Smooth muscle cell (in vitro differentiated cells): ENCODE data around the gene PET100. TPM values are rescaled to one million over a fixed set of nuclear protein-coding genes. Genes with fewer than 3 reads are reported as not detected.

Source experiments
- DNase-seq: peaks from one replicate; lab custom pipeline; 2025; ENCODE audit not compliant: unreplicated experiment; lab: John Stamatoyannopoulos, UW
- H2AFZ ChIP-seq: fragments of 200-600 bp; sonication (generic); 2 replicates; pipeline ENCODE4 v1.6.0; 2016; ENCODE audit warnings: antibody characterized with exemption, low read depth, mild to moderate bottlenecking
- H3F3A ChIP-seq: fragments of 200-600 bp; sonication (generic); 2 replicates; pipeline ENCODE4 v1.6.0; 2017; ENCODE audit warnings: antibody characterized with exemption, low read depth
- H3K27ac ChIP-seq: fragments of 200-600 bp; sonication (generic); 2 replicates; pipeline ENCODE4 v1.5.1; 2016; ENCODE audit warnings: low read depth, mild to moderate bottlenecking
- H3K27me3 ChIP-seq: fragments of 200-600 bp; sonication (generic); 2 replicates; pipeline ENCODE4 v1.6.1; 2016; ENCODE audit warnings: low read depth, mild to moderate bottlenecking
- H3K36me3 ChIP-seq: fragments of 200-600 bp; sonication (generic); 2 replicates; pipeline ENCODE4 v1.5.1; 2016; ENCODE audit warnings: low read depth
- H3K4me1 ChIP-seq: fragments of 200-600 bp; sonication (generic); 2 replicates; pipeline ENCODE4 v1.5.1; 2016; ENCODE audit warnings: low read depth
- H3K4me2 ChIP-seq: fragments of 200-600 bp; sonication (generic); 2 replicates; pipeline ENCODE4 v1.6.0; 2016; ENCODE audit warnings: mild to moderate bottlenecking
- H3K4me3 ChIP-seq: fragments of 200-600 bp; sonication (generic); 2 replicates; pipeline ENCODE4 v1.5.1; 2016; ENCODE audit warnings: mild to moderate bottlenecking
- H3K79me2 ChIP-seq: fragments of 200-600 bp; sonication (generic); 2 replicates; pipeline ENCODE4 v1.6.0; 2016; ENCODE audit warnings: low read depth, mild to moderate bottlenecking
- H3K9ac ChIP-seq: fragments of 200-600 bp; sonication (generic); 2 replicates; pipeline ENCODE4 v1.6.0; 2016; ENCODE audit warnings: low read depth
- H3K9me3 ChIP-seq: fragments of 200-600 bp; sonication (generic); replicated peaks from 2 replicates; pipeline ENCODE4 v1.5.1; 2016; ENCODE audit warnings: low read depth
- H4K20me1 ChIP-seq: fragments of 200-600 bp; sonication (generic); 2 replicates; pipeline ENCODE4 v1.6.0; 2016; ENCODE audit warnings: low read depth
- CTCF ChIP-seq: fragments of 200-600 bp; sonication (generic); IDR thresholded peaks from 2 replicates; pipeline ENCODE4 v1.5.1; 2017; ENCODE audit warnings: borderline replicate concordance, mild to moderate bottlenecking, antibody characterized with exemption; ENCODE audit not compliant: insufficient read depth, poor library complexity, severe bottlenecking
- WGBS: methylation state at CpG from one replicate; pipeline ENCODE4 v1.1.7; 2016; ENCODE audit warnings: low lambda C conversion rate; 5-methylcytosine and 5-hydroxymethylcytosine counted together
- polyA plus RNA-seq: library from polyadenylated mRNA; unstranded; fragments of >200 nt; fragmentation: Nextera tagmentation; extraction: Ambion mirVana; gene quantifications from 2 replicates; pipeline ENCODE4 v1.2.1, GENCODE V29; 2016
- total RNA-seq: library from RNA; depleted of rRNA; stranded (reverse); fragments of >200 nt; gene quantifications from 2 replicates; pipeline ENCODE4 v1.2.3, GENCODE V29; 2014

Gene PET100
- total and polyA plus RNA-seq, 2 experiments from 2014 or later = 22.1 to 354 TPM

DNA sequence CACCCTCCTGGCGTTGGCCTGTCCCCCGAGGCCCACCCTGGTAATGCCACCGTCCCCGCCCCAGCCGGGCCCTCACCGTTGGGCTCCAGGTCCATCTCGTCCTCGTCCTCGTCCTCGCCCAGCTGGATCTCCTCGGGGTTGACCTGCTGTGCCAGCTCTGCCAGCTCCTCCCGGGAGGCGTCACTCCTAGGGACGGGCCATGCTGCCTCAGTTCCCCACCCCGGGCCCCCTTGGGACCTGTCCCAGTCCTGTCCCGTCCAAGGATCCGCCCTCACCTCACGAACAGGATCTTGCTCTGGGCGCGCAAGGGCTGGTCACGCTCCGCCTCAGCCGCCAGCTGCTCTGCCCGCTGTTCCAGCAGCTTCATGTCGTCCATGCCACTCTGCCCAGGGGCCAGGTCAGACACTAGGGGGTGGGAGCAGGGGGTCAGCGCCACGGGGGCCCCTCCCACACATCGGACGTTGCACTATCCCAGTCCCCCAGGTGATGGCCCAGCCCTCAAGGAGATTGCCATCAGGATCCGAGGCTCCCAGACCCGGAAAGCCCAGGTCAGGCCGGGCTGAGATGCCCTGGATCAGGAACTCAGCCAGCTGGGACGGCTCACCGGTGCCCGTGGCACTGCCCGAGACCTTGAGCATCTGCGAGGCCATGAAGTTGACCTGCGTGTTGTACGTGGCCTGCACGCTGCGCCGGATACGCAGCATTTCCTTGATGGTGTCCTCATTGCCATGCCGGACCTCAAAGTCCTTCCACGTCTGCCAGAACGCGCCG lies 9.7 kb upstream of the PET100 start:
- H3K9ac ChIP-seq = no peak overlapping the region
- no peak for DNase-seq
- H3K4me2 ChIP-seq = no peak overlapping the region
- H3F3A ChIP-seq = no peaks in the 10 kb centered on the region
- WGBS = 99% methylated on average over 35 of the region's 48 CpGs
- no peak overlapping the region for H2AFZ ChIP-seq
- no peaks in the 10 kb centered on the region for H3K36me3 ChIP-seq
- no peaks in the 10 kb centered on the region for H3K27me3 ChIP-seq
- no peak overlapping the region for H3K27ac ChIP-seq
- no peaks in the 10 kb centered on the region for H3K79me2 ChIP-seq
- no peaks in the 10 kb centered on the region for H3K9me3 ChIP-seq
- TF ChIP-seq CTCF = no peak
- no peaks in the 10 kb centered on the region for H3K4me1 ChIP-seq
- no peak overlapping the region for H3K4me3 ChIP-seq
- no peaks in the 10 kb centered on the region for H4K20me1 ChIP-seq

DNA sequence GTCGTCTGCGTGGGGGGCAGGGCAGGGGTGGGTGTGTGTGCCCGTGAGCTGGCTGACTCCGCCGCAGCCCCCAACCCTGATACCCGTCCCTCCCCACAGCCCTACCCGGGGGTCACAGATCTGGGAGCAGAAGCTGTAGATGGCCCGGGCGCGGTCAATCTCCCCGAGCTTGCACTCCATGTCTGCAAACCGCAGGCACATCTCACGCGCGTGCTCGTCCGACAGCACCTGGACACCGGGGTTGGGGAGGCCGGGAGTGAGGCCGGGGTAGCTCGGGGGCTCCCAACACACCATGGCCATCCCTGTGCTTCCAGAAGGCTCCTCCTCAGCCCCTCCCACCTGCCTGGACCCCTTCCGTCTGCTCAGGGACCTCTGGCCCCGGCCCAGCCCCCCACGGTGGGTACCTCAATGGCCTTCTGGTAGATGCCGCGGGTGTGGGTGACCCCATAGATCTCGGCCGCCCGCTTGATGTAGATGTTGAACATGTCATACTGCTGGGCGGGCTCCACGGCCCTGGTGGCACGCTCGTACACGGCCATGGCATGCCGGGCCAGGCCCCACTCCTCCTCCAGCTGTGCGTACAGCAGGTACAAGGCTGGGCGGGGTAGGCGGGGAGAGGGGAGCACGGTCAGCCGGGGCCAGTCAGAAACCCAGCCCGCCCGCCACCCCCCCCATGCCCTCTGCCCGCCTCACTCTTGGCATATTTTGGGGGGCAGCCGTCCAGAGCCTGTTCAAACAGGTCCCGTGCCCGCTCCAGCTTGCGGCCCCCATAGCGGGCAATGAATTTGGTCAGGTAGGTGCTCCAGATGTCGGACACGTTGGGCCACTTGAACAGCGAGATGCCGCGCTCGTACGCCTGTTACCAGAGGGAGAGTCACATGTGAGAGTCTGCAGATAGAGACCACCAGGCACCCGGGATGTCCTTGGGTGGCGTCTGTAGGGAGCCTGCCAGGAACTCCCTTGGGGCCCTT lies 8.9 kb upstream of the PET100 start:
- 98% methylated on average over 41 of the region's 57 CpGs for WGBS
- no peak overlapping the region for H3K9ac ChIP-seq

GRCh38 chr19:7622933-7623685 lies 6.5 kb upstream of the PET100 start:
- H3K27ac ChIP-seq = no peak overlapping the region
- DNase-seq = no peak
- no peak overlapping the region for H3K4me3 ChIP-seq
- no peak for TF ChIP-seq CTCF
- no peaks in the 10 kb centered on the region for H3F3A ChIP-seq
- no peak overlapping the region for H2AFZ ChIP-seq
- no peaks in the 10 kb centered on the region for H3K9me3 ChIP-seq
- WGBS = 98% methylated on average over 12 of the region's 16 CpGs
- no peaks in the 10 kb centered on the region for H4K20me1 ChIP-seq
- H3K36me3 ChIP-seq = no peaks in the 10 kb centered on the region
- H3K9ac ChIP-seq = no peak overlapping the region
- peaks cover 19% of the 10 kb centered on the region for H3K79me2 ChIP-seq
- H3K27me3 ChIP-seq = no peaks in the 10 kb centered on the region
- H3K4me2 ChIP-seq = no peak overlapping the region
- H3K4me1 ChIP-seq = no peaks in the 10 kb centered on the region

More for the DNA sequence above, 8.9 kb upstream of the PET100 start:
- Histone ChIP-seq H3K4me1 (no peaks in the 10 kb centered on the region), H3K36me3 (no peaks in the 10 kb centered on the region), H3K9me3 (no peaks in the 10 kb centered on the region), H3K4me2 (no peak overlapping the region), H4K20me1 (no peaks in the 10 kb centered on the region), H3K27me3 (no peaks in the 10 kb centered on the region), H3F3A (no peaks in the 10 kb centered on the region), H3K4me3 (no peak overlapping the region), H3K27ac (no peak overlapping the region), H2AFZ (no peak overlapping the region), H3K79me2 (no peaks in the 10 kb centered on the region)
- TF ChIP-seq CTCF = no peak
- no peak for DNase-seq
